HG03045 (cell line): ENCODE measurements around the gene HSP90AA1.
A peak's percentile ranks its signal among the peaks of the same experiment; 100 is the strongest.
"Not testable (repeated sequence)": the region's sequence is repeated elsewhere in the genome, so short reads cannot be mapped to it uniquely, and the experiment has no call there.

ENCODE experiments used
- ATAC-seq: cut with Tn5 transposase; IDR thresholded peaks from one replicate; pipeline ENCODE4 v1.9.1; 2021; ENCODE audit warnings: mild to moderate bottlenecking, moderate library complexity; ENCODE audit not compliant: unreplicated experiment

Gene HSP90AA1

GRCh38 chr14:102095231-102095870 lies 8.5 kb upstream of the HSP90AA1 start:
- ATAC-seq: no peak

- no peak for ATAC-seq
Observed at GRCh38 chr14:102094101-102094500, 7.3 kb upstream of the HSP90AA1 start.

- no peak for ATAC-seq
Observed at GRCh38 chr14:102092806-102093205, 6.0 kb upstream of the HSP90AA1 start.

GRCh38 chr14:102090713-102091112 lies 3.9 kb upstream of the HSP90AA1 start:
- ATAC-seq: no peak

GRCh38 chr14:102089621-102090343 lies 2.9 kb upstream of the HSP90AA1 start:
- no peak for ATAC-seq

GRCh38 chr14:102088012-102088792 lies 1.4 kb upstream of the HSP90AA1 start:
- ATAC-seq: no peak

GRCh38 chr14:102087762-102088011 lies 843 bp upstream of the HSP90AA1 start:
- no peak for ATAC-seq

GRCh38 chr14:102086709-102086971 lies 204 bp downstream of the HSP90AA1 start:
- no peak for ATAC-seq

GRCh38 chr14:102085948-102086708 lies 716 bp downstream of the HSP90AA1 start:
- ATAC-seq: peak; percentile 28

- ATAC-seq: no peak
Observed at GRCh38 chr14:102085488-102085887, 1.4 kb downstream of the HSP90AA1 start.

GRCh38 chr14:102084931-102085330 lies 1.9 kb downstream of the HSP90AA1 start:
- no peak for ATAC-seq

GRCh38 chr14:102084522-102084921 lies 2.3 kb downstream of the HSP90AA1 start:
- ATAC-seq: not testable (repeated sequence)

GRCh38 chr14:102081231-102082080 lies 5.4 kb downstream of the HSP90AA1 start:
- no peak for ATAC-seq

GRCh38 chr14:102080183-102081080 lies 6.4 kb downstream of the HSP90AA1 start:
- ATAC-seq: no peak

GRCh38 chr14:102079700-102079979 lies 7.2 kb downstream of the HSP90AA1 start:
- no peak for ATAC-seq

- no peak for ATAC-seq
Observed at GRCh38 chr14:102078831-102079699, 7.8 kb downstream of the HSP90AA1 start.

GRCh38 chr14:102078361-102078791 lies 8.5 kb downstream of the HSP90AA1 start:
- ATAC-seq: not testable (repeated sequence)

GRCh38 chr14:102077382-102077709 lies 9.5 kb downstream of the HSP90AA1 start:
- ATAC-seq: no peak

- no peak for ATAC-seq
Observed at GRCh38 chr14:102075155-102075554, 11.7 kb downstream of the HSP90AA1 start.
